GM21423 (cell line): ENCODE results near the gene GAB1.
"Not testable (repeated sequence)": the region's sequence is repeated elsewhere in the genome, so short reads cannot be mapped to it uniquely, and the experiment has no call there.

Source experiments
- ATAC-seq: cut with Tn5 transposase; IDR thresholded peaks from one replicate; pipeline ENCODE4 v1.9.1; 2021; ENCODE audit warnings: mild to moderate bottlenecking, moderate library complexity; ENCODE audit not compliant: unreplicated experiment

Gene GAB1

GRCh38 chr4:143337600-143338287 lies 1.1 kb downstream of the GAB1 start:
- no peak for ATAC-seq

DNA sequence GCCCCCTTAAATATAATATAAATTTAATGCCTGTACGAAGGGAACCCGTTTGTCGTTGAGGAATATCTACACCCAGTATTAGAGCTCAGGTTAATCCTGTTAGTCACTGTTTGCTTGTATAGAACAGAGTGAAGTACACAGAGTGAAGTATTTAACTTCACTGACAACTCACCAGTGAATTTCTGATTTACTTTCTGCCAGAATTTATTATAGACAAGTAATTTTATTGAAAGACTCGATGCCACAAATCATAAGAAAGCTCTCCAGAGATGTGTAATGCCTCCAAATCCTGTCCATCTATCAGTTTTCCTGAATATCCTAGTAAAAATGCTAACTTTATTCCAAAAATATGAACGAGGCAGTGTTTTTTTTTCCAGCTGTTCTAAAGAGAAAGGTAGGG lies 1.6 kb downstream of the GAB1 start:
- no peak for ATAC-seq

- no peak for ATAC-seq
These were observed 2.8 kb downstream of the GAB1 start for GRCh38 chr4:143339497-143339896.

DNA sequence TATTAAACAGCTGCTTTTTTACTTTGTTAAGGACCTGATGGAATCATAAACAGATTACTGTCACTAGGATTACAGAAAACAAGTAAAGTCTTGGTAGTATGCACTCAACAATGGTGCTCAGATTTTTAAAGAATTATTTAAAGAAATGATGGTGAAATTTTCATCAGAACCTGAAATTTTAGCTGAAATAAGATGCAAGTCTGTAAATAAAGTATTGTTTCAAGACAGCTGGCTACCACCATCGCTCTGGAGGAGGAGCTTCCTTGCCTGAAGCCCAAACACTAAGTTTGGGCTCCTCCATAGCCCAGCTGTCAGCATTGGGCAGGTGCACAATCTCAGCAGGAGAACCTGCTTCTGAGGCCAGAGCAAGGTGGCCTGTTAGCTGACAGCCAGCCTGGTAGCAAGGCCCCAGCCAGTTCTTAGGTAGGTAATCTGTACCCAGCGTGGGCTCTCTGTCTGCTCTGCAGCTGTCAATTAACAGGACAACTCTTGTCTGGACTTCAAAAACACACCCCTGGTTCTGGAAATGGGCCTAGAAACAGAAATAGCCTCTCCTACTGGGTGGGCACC lies 4.6 kb downstream of the GAB1 start:
- ATAC-seq: no peak

DNA sequence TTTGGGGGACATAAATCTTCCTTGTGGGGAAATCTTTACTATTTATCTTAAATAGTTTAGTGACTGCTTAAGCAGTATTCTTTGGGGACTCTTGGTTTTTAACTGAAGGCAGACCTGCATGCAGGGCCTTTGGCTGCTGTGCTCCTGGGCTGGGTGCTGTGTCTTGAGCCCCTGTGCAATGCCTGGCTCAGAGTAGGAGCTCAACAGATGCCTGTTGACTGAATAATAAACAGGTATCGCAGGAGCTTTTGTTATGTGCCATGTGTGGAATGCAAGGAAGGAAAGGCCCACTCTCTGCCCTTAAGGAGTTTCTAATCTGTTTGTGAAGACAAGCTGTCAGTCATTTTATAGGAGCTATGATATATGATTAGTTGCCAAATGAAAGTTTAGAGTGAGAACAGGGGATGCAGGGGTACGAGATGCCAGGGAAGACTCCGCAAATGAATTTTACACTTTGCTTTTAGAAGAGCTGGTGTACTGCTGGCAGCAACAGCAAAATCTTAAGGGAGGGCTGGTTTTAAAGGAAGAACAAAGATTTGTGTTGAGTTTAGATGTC lies 6.7 kb downstream of the GAB1 start:
- ATAC-seq: no peak

DNA sequence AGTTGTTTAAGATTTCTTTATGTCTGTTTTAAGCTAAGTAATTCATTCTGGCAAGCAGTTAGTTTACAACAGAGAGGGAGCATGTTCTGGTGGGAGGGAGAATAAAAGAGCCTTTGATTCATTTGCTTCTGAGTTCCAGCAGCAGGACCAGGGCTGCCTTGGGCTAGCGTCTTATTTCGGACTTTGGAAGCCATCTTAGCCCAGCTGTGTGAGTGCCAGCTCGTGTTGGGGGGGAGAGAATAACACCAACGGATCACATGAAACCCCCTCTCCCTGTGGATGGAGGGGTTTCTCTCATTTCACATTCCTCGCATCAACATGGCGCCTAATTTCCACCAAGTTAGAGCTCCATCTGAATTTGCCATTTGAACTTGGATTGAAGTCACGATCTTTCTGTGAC lies 7.4 kb downstream of the GAB1 start:
- no peak for ATAC-seq

GRCh38 chr4:143344774-143345173 lies 8.1 kb downstream of the GAB1 start:
- no peak for ATAC-seq

DNA sequence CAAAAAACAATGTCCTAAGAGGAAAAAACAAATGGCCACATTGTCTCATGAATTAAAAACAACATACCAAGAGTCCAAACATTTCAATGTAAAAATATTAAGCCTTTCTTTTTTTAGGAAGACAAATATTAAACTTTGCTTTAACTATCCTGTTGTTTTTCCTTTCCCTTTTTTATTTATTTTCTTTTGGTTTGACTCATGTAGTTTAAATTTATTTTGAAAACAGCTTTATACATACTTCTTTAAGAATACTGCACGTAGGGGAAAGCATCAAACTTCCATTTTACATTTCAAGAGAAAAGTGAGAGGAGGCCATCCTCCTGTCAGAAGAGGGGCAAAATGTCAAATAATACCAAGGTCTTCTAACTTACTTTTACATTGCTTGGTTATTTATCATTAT lies 8.7 kb downstream of the GAB1 start:
- ATAC-seq: no peak

GRCh38 chr4:143346206-143346605 lies 9.5 kb downstream of the GAB1 start:
- no peak for ATAC-seq

DNA sequence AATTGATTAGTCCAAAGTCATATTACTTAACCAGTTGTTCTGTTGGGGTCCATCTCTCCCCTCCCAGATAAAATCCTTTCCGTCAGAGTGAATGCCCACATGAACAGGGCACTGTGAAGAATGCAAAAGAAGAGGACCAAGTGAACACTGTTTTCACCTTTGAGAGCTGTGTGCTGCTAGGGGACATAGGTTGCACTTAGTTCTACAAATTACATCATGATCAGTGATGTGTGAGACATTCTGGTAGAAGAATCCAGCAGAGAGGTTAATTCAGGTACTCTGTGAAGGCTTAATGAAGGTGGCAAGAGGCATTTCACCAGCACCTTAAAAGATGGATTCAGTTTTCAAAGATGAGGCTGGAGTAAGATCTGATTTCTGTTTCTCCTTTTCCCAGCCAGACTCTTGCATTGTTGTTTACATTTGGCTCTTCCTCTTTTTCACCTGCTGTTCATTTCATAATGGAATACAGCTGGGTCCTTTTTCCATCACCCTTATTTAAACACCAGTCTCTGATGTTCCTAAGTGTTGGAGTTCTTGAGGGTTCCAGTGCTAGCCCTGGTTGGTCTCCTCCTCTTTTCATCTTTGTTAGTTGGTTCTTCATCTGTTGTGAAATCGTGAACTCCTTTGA lies 10.9 kb downstream of the GAB1 start:
- no peak for ATAC-seq

DNA sequence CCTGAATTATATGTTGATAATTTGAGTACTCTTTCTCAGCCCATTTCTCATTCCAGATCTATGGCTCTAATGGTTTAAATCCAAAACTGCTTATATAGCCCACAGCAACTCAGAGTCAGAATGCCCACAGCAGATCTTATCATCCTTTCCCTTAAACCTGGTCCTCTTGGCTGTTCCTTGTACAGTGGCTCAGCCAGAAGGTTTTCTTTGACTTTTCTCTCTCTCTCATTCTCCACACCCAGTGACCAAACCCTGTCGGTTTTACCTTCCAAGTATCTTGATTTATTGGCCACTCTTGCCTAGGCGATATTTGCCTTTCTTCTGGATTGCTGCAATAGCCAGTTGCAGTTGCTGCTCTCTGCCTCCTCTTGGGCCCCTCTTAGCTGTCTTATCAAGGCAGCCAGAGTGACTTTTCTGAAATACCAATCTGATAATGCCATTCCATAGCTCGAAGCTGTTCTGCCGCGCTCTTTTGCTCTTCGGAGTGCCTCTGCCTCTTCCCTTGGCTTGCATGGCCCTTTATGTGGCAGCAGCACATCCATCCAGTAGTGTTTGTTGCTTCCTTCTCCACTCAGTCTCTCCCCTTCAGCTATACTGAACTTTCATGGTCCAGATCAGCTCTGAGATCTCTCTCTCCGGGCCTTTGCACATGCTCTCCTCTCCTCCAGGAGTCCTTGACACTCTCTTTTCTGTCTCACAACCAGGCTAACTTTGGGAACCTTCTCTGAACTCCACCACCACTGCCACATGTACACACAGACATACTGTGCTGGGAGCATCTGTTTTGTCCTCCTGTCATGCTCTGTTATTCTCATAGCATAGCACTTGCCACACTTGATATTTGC lies 11.8 kb downstream of the GAB1 start:
- no peak for ATAC-seq

DNA sequence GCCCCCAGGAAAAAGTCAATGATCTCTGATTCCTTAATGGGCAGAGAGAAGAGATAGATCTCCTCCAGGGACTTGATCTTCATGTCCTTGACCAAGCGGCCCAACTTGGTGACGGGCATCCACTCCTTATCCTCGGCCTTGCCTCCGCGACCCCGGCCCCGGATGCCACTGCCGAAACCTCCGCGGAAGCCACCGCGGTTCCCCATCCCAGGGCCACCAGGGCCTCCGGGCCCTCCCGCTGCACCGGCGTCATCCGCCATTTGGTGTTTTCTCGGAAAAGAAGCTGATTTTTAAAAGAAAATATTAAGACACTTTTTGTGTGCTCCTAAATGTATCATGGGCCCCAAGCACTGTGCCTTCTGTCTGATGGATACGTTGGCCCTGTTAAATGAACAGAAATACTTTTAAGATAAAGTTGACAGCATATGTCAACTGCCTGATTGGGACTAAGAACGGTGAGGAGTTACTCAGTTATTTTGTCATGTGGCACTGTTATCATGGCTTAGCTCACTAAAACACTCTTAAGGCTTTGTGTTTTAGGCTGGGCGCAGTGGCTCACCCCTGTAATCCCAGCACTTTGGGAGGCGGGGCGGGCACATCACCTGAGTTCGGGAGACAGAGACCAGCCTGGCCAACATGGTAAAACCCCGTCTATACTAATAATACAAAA lies 13.3 kb downstream of the GAB1 start:
- ATAC-seq: not testable (repeated sequence)

GRCh38 chr4:143351149-143351691 lies 14.5 kb downstream of the GAB1 start:
- ATAC-seq: no peak

GRCh38 chr4:143351774-143352451 lies 15.2 kb downstream of the GAB1 start:
- no peak for ATAC-seq

- ATAC-seq: no peak
These were observed 16.0 kb downstream of the GAB1 start for GRCh38 chr4:143352720-143353119.

GRCh38 chr4:143353797-143354196 lies 17.1 kb downstream of the GAB1 start:
- no peak for ATAC-seq

DNA sequence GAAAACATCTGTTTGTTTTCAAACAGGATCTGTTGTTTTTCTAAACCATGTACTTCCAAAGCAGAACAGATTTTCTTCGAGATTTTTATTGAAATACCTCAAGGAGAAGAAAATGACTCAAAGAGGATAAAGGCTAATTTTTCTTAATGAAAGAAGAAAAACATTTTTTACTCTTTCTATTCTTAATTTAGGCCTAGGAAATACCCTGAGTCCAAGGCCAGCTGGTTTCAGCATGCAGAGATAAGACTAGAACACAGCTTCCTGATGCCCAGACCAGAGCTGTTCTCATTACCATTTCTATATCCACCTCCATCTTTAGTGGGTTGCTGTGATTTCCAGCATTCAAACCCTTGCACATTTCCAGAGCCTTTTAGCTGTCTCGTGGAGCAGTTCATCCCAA lies 18.3 kb downstream of the GAB1 start:
- ATAC-seq: no peak

GRCh38 chr4:143355540-143356217 lies 19.0 kb downstream of the GAB1 start:
- no peak for ATAC-seq

GRCh38 chr4:143356493-143356892 lies 19.8 kb downstream of the GAB1 start:
- no peak for ATAC-seq
